Measurements from ENCODE around the gene SETBP1.

The SETBP1 gene

GRCh38 chr18:44961288-44961995 lies 280.8 kb downstream of the SETBP1 start:
- ATAC-seq (replicated peaks), result no peak
- peak overlapping the region; percentile 0 for H3K27ac Mint-ChIP-seq
- no peaks in the 10 kb centered on the region for H3K27me3 Mint-ChIP-seq
- peaks cover 34 to 42% of the 10 kb centered on the region in 2 donors for H3K4me1 Mint-ChIP-seq
- peaks cover 0 to 5% of the 10 kb centered on the region in 2 donors for H3K9me3 Mint-ChIP-seq
- no peak for DNase-seq
- H3K4me3 Mint-ChIP-seq, result no peak overlapping the region
- peaks cover 72 to 85% of the 10 kb centered on the region in 2 donors for H3K36me3 Mint-ChIP-seq

- DNase-seq (no peak), ATAC-seq (replicated peaks) (peak; percentile 67 to 73)
- H3K36me3 Mint-ChIP-seq, result peaks cover 56 to 57% of the 10 kb centered on the region in 2 donors
- peaks cover 0 to 4% of the 10 kb centered on the region in 2 donors for H3K9me3 Mint-ChIP-seq
- no peak overlapping the region for H3K4me3 Mint-ChIP-seq
- H3K4me1 Mint-ChIP-seq, result peaks cover 34 to 55% of the 10 kb centered on the region in 2 donors
- no peak overlapping the region for H3K27ac Mint-ChIP-seq
- H3K27me3 Mint-ChIP-seq, result no peaks in the 10 kb centered on the region
These were observed 286.9 kb downstream of the SETBP1 start for GRCh38 chr18:44967599-44967998.

- Mint-ChIP-seq H3K27me3 (no peaks in the 10 kb centered on the region), H3K36me3 (peaks cover 54 to 55% of the 10 kb centered on the region in 2 donors), H3K9me3 (peaks cover 0 to 4% of the 10 kb centered on the region in 2 donors), H3K27ac (peak overlapping the region; percentile 48), H3K4me3 (no peak overlapping the region), H3K4me1 (peaks cover 31 to 57% of the 10 kb centered on the region in 2 donors)
- DNase-seq (no peak), ATAC-seq (replicated peaks) (no peak)
These were observed 287.6 kb downstream of the SETBP1 start for GRCh38 chr18:44968336-44968735.

- ATAC-seq (replicated peaks) (no peak), DNase-seq (no peak)
- Mint-ChIP-seq H3K27ac (no peak overlapping the region), H3K27me3 (no peaks in the 10 kb centered on the region), H3K4me3 (no peak overlapping the region), H3K4me1 (peaks cover 31 to 65% of the 10 kb centered on the region in 2 donors), H3K9me3 (peaks cover 0 to 4% of the 10 kb centered on the region in 2 donors), H3K36me3 (peaks cover 61 to 62% of the 10 kb centered on the region in 2 donors)
These were observed 288.6 kb downstream of the SETBP1 start for GRCh38 chr18:44969214-44969795.

GRCh38 chr18:44973282-44973681 lies 292.6 kb downstream of the SETBP1 start:
- peak overlapping the region; percentile 38 for H3K27ac Mint-ChIP-seq
- no peak for DNase-seq
- no peaks in the 10 kb centered on the region for H3K27me3 Mint-ChIP-seq
- peaks cover 0 to 2% of the 10 kb centered on the region in 2 donors for H3K9me3 Mint-ChIP-seq
- no peak overlapping the region for H3K4me3 Mint-ChIP-seq
- ATAC-seq (replicated peaks), result no peak
- H3K36me3 Mint-ChIP-seq, result peaks cover 42 to 45% of the 10 kb centered on the region in 2 donors
- peaks cover 7 to 35% of the 10 kb centered on the region in 2 donors for H3K4me1 Mint-ChIP-seq

GRCh38 chr18:44974174-44974573 lies 293.5 kb downstream of the SETBP1 start:
- Mint-ChIP-seq H3K27ac (no peak overlapping the region), H3K4me1 (peaks cover 7 to 40% of the 10 kb centered on the region in 2 donors), H3K4me3 (no peak overlapping the region), H3K9me3 (peaks cover 0 to 2% of the 10 kb centered on the region in 2 donors), H3K36me3 (peaks cover 41 to 46% of the 10 kb centered on the region in 2 donors), H3K27me3 (no peaks in the 10 kb centered on the region)
- DNase-seq (no peak), ATAC-seq (replicated peaks) (no peak)

GRCh38 chr18:44977856-44978255 lies 297.2 kb downstream of the SETBP1 start:
- no peaks in the 10 kb centered on the region for H3K27me3 Mint-ChIP-seq
- H3K4me1 Mint-ChIP-seq, result peaks cover 6 to 49% of the 10 kb centered on the region in 2 donors
- H3K9me3 Mint-ChIP-seq, result no peaks in the 10 kb centered on the region
- no peak for DNase-seq
- H3K27ac Mint-ChIP-seq, result no peak overlapping the region
- no peak overlapping the region for H3K4me3 Mint-ChIP-seq
- ATAC-seq (replicated peaks), result no peak
- peaks cover 32 to 45% of the 10 kb centered on the region in 2 donors for H3K36me3 Mint-ChIP-seq

GRCh38 chr18:44979748-44980147 lies 299.1 kb downstream of the SETBP1 start:
- Mint-ChIP-seq H3K4me3 (no peak overlapping the region), H3K27me3 (no peaks in the 10 kb centered on the region), H3K27ac (no peak overlapping the region), H3K9me3 (no peaks in the 10 kb centered on the region), H3K4me1 (peaks cover 9 to 39% of the 10 kb centered on the region in 2 donors), H3K36me3 (peaks cover 30 to 46% of the 10 kb centered on the region in 2 donors)
- no peak for DNase-seq
- ATAC-seq (replicated peaks), result peak; percentile 51 to 68

GRCh38 chr18:44981121-44981520 lies 300.4 kb downstream of the SETBP1 start:
- Mint-ChIP-seq H3K4me1 (peaks cover 11 to 39% of the 10 kb centered on the region in 2 donors), H3K27ac (no peak overlapping the region), H3K36me3 (peaks cover 38 to 56% of the 10 kb centered on the region in 2 donors), H3K9me3 (peaks cover 0 to 2% of the 10 kb centered on the region in 2 donors), H3K4me3 (no peak overlapping the region), H3K27me3 (no peaks in the 10 kb centered on the region)
- DNase-seq (no peak), ATAC-seq (replicated peaks) (no peak)

- no peak for ATAC-seq (replicated peaks)
These were observed 306.2 kb downstream of the SETBP1 start for GRCh38 chr18:44986933-44987332.

GRCh38 chr18:44987371-44987770 lies 306.7 kb downstream of the SETBP1 start:
- Mint-ChIP-seq H3K9me3 (peaks cover 1 to 8% of the 10 kb centered on the region in 2 donors), H3K4me1 (peaks cover 5 to 6% of the 10 kb centered on the region in 2 donors), H3K36me3 (peaks cover 30 to 44% of the 10 kb centered on the region in 2 donors), H3K27ac (no peak overlapping the region), H3K4me3 (no peak overlapping the region), H3K27me3 (no peaks in the 10 kb centered on the region)
- no peak for DNase-seq
- no peak for ATAC-seq (replicated peaks)

More at GRCh38 chr18:44986933-44987332, 306.2 kb downstream of the SETBP1 start:
- no peak for DNase-seq
- Mint-ChIP-seq H3K27ac (no peak overlapping the region), H3K36me3 (peaks cover 28 to 47% of the 10 kb centered on the region in 2 donors), H3K27me3 (no peaks in the 10 kb centered on the region), H3K4me3 (no peak overlapping the region), H3K9me3 (peaks cover 1 to 8% of the 10 kb centered on the region in 2 donors), H3K4me1 (peaks cover 5 to 6% of the 10 kb centered on the region in 2 donors)

GRCh38 chr18:44988821-44989587 lies 308.3 kb downstream of the SETBP1 start:
- Mint-ChIP-seq H3K27me3 (no peaks in the 10 kb centered on the region), H3K36me3 (peaks cover 26 to 34% of the 10 kb centered on the region in 2 donors), H3K27ac (no peak overlapping the region), H3K4me1 (peaks cover 4 to 5% of the 10 kb centered on the region in 2 donors), H3K4me3 (no peak overlapping the region), H3K9me3 (peaks cover 1 to 8% of the 10 kb centered on the region in 2 donors)
- ATAC-seq (replicated peaks) (no peak), DNase-seq (no peak)

GRCh38 chr18:44996261-44996660 lies 315.6 kb downstream of the SETBP1 start:
- peaks cover 41 to 54% of the 10 kb centered on the region in 2 donors for H3K36me3 Mint-ChIP-seq
- no peaks in the 10 kb centered on the region for H3K27me3 Mint-ChIP-seq
- H3K9me3 Mint-ChIP-seq, result peaks cover 2 to 3% of the 10 kb centered on the region in 2 donors
- H3K4me3 Mint-ChIP-seq, result peak overlapping the region in 1 of 2 donors; percentile 18
- DNase-seq (no peak), ATAC-seq (replicated peaks) (peak; percentile 70 to 87)
- peak overlapping the region; percentile 63 for H3K27ac Mint-ChIP-seq
- H3K4me1 Mint-ChIP-seq, result peaks cover 14 to 24% of the 10 kb centered on the region in 2 donors

GRCh38 chr18:44997174-44997573 lies 316.5 kb downstream of the SETBP1 start:
- Mint-ChIP-seq H3K9me3 (peaks cover 2 to 3% of the 10 kb centered on the region in 2 donors), H3K36me3 (peaks cover 45 to 61% of the 10 kb centered on the region in 2 donors), H3K4me1 (peaks cover 14 to 26% of the 10 kb centered on the region in 2 donors), H3K27ac (no peak overlapping the region), H3K4me3 (no peak overlapping the region), H3K27me3 (no peaks in the 10 kb centered on the region)
- DNase-seq (no peak), ATAC-seq (replicated peaks) (no peak)
